ENCODE results near the gene CELF1. TPM values are rescaled to one million over a fixed set of nuclear protein-coding genes. Genes with fewer than 3 reads are reported as not detected.

CELF1 gene
- total RNA-seq, 1 donor: 94.5 TPM

DNA sequence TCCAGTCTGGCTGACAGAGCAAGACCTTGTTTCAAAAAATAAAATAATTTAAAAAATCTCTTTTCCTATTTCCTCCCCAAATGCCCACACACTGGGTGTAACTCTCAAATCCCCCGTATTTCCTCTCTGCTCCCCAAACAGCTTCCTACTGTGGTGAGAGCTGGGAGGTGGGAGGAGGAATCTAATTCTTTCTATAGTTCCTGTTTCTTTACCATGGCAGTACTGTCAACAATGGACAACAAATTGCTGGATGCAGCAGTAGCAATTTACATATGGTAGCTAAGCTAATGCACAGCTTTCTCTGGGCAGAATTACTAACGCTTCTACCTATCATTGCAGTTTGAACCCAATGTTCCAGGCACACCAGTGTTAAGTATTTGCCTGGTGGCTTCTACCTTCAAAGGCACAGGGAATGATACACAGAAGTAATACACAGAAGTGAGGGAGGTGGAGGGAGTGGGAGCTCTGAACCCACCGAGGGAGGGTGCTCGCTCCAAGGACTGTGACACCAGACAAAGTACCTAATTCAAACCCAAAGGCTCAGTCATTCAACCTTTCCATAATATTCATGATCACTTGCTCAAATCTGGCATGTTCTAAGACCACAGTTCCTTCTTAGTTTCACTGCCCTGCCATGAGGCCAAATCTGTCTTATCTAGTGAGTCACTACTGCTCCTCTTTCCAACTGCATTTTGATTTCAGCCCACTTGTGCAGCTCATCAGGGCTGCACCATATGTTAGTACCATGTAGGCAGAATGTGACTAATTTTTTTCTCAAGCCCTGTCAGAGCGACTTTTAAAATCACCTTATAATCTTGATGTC, 37.9 kb downstream of the CELF1 start:
- peak in 2 of 3 donors; percentile 59 to 65 for DNase-seq (ENCODE audit: low read depth in 2 of 3, low spot score in 2 of 3)

DNA sequence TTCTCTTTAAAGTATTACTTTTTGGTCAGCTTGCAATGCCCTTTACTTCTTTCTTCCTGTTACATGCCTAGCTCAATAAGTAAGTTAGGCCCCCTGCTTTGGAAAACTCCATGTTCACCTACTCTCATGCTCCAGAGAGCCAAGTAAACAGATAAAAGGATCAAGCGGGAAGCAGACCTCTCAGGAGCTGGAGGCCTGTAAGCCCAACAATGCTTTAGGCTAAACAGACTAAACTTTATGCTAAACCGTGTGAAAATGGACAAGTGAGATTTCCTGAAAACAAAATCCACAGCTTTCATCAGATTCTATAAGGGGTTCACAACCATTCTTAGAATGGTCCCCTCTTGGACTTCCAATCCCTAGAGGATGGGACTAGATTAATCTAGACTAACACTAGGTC, 40.2 kb downstream of the CELF1 start:
- no peak for DNase-seq (ENCODE audit: low read depth in 2 of 3, low spot score in 2 of 3)

DNA sequence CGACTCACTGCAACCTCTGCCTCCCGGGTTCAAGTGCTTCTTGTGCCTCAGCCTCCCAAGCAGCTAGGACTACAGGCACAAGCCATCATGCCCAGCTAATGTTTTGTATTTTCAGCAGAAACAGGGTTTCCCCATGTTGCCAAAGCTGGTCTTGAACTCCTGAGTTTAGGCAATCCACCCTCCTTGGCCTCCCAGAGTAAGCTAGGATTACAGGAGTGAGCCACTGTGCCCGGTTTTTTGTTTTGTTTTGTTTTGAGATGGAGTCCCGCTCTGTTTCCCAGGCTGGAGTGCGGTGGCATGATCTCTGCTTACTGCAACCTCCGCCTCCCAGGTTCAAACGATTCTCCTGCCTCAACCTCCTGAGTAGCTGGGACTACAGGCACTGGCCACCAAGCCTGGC, 41.0 kb downstream of the CELF1 start:
- DNase-seq (ENCODE audit: low read depth in 2 of 3, low spot score in 2 of 3): no peak

DNA sequence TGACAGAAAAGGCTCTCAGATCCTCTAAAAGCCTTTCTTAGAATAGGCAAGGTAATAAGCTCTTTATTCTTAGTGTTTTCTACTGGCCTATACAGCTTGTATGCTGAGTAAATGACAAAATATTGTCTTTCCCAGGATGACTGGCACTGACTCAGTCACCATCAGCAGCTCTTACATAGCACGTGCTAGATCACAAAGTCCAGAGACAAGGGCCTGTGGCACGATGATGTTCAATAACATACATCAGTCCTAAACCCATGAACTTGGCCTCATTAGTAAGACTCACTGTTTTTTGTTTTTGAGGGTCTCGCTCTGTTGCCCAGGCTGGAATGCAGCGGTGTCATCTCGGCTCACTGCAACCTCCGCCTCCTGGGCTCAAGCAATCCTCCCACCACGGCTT, 42.7 kb downstream of the CELF1 start:
- DNase-seq (ENCODE audit: low read depth in 2 of 3, low spot score in 2 of 3): no peak

DNA sequence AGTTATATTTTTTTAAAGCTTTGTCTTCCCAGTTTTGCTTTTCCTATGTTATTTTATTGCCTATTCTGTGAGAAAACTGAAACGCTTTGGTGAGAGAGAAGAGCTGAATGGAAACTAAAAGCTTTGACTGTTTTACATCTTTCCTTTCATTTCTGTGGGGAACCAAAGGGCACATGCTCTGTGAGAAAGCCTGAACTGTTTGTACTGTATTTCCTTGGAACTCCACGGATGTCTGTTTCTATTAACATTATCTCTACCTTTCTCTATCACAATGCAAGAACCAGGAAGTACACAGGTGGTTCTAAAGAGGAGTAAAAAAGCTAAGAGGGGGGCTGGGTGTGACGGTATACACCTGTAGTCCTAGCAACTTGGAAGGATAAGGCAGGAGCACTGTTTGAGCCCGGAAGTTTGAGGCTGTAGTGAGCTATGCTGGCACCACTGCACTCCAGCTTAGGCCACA, 43.8 kb downstream of the CELF1 start:
- DNase-seq (ENCODE audit: low read depth in 2 of 3, low spot score in 2 of 3): no peak

DNA sequence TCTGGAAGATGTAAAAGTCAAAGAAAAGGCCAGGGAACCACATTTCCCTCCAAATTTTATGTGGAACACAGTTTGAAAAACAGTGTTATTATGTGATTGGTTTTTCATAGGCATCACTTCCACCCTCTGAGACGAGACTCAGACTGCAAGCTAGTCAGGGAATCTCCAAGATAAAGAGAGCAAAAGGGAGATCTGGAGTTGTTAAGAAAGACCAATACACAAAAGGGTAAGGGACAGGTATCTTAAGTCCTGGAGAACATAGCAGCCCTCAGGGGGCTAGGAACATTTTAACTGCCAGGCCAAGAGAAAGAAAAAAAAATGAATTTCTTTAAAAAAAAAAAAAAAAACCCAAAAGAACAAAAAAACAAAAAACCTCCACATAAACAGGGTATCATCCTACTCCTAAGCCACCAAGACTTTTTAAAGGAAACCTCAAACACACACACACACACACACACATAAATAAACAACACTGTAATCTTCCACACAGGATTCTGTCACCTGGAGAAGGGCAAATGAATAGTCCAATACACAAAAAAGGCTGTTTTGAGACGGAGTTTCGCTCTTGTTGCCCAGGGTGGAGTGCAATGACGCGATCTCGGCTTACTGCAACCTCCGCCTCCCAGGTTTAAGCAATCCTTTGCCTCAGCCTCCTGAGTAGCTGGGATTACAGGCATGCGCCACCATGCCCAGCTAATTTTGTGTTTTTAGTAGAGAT, 44.5 kb downstream of the CELF1 start:
- no peak for DNase-seq (ENCODE audit: low read depth in 2 of 3, low spot score in 2 of 3)

DNA sequence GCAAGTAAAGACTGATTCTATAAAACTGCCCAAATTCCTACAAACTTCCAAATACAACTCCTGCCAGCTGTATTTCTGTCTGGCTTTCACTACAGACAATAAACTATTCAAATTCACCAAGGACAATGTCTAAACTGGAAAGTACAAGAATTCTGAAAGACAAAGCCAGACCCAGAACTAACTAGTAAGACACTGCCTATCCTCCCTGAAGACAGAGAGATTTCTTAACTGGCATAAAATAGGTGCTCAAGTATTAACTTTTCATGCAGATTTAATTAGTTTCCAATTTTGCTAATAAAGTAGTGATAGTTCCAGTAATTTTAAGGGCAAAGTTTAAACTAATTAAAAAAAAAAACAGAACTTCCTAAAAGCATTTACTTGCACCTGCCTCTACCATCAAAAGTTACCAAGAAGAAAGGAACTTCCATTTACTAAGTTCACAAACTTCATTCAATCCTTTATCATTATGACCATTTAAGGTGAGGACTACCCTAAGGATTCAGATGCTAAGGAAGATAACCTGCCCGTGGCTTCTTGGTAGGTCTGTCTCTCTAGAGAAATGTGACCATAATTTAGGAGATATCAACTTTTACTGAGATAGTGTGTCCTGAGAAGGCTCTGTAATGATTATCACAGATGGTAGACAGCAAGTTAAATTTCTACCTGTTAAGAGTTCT, 45.2 kb downstream of the CELF1 start:
- DNase-seq (ENCODE audit: low read depth in 2 of 3, low spot score in 2 of 3): no peak

DNA sequence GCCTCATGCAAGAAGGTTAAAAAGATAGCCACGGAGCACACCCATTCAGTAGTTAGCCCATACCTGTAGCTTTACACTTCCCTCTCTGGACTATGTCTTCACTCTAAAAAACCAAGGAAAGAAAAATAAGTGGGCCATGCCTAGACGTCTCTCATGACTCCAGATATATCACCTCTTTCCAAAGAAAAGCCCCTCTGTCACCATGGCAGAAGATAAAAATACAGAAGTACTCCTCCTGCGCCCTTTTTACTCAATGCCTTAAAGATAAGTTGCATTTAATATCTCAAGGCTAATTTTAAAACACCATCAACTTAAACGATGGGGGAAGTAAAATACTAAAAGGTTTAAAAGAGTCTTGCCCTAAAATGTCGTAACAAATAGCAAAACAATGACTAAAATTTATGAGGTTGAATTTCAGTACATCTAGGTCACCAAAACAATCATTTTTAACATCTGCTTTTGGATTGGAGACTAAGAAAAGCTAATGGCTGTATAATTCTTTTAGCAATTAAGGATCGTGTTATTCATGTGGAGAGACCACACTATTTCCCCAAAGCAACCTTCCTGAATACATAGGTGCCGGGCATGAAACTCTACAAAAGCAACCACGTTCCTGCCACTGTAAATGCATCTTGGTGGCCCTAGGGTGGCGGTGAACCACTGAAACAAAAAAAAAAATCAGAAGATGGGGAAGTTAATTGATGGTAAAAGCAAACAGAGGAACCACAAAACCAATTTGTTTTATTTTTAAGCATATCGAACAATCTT, 46.0 kb downstream of the CELF1 start:
- peak in 1 of 3 donors; percentile 60 for DNase-seq (ENCODE audit: low read depth in 2 of 3, low spot score in 2 of 3)

DNA sequence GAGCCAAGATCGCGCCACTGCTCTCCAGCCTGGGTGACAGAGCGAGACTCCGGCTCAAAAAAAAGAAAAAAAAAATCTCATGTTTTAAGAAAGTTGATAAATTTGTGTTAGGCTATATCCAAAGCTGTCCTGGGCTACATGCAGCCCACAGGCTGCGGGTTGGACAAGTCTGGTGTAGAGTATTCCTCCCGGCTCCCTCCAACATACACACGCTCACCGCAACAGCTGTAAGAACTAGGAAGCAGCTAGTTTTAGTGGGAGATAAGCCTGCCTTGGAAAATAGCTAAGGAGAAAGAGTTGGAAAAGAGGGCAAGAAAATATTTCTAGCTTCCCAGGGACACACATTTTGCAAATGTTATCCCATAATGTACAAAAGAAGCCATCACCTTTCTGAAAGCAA, 46.6 kb downstream of the CELF1 start:
- DNase-seq (ENCODE audit: low read depth in 2 of 3, low spot score in 2 of 3): no peak

DNA sequence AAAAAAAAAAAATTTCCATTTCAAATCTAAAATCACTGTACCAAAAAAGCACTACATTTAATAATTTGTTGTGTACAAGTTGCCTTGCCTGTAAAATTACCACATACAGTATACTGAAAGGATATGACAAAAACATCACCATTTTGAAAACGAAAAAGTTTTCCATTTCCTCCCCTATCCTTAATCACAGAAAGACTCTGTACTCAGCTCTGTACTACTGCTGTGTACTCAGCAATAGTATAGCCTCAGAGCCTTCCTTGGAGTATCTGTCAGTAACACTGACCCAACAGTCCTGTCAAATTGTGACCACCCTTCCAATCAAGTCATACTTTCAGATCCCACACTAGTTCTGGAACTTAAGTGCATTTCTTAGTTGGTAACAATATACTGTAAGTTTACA, 48.0 kb downstream of the CELF1 start:
- DNase-seq (ENCODE audit: low read depth in 2 of 3, low spot score in 2 of 3): no peak

DNA sequence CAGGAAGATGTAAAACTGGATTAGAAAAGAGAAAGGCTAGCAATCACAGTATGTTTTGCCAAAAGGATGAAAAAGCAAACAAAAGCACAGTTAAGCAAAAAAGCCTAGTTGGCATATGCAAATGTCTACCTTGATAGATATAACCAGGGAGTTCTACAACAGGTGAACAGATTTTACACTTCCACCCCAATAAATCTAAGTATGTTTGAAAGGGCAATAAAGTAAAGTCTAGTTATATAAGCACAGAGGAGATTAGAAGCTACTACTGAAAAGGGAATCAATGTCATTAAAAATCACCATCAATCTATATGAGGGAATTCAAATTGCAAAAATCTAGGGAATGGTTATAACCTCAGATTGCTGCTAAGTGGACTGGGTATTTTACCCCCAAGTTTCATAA, 49.7 kb downstream of the CELF1 start:
- DNase-seq (ENCODE audit: low read depth in 2 of 3, low spot score in 2 of 3): no peak

DNA sequence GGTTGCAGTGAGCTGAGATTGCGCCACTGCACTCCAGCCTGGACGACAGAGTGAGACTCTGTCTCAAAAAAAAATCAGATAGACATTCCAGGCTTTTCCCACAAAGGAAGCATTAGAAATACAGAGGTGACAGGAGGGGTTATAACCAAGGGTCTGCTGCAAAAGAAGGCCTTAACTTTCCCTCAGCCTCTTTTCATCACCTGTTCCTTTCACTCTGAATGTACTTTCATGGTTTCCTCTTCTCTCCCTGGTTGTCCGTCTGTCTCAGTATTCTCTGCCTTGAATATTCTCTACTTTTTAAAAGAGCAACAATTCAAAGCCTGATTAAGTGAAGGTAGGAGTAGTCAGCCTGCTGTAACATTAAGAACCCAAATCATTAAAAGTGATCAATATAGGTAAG, 50.2 kb downstream of the CELF1 start:
- no peak for DNase-seq (ENCODE audit: low read depth in 2 of 3, low spot score in 2 of 3)

DNA sequence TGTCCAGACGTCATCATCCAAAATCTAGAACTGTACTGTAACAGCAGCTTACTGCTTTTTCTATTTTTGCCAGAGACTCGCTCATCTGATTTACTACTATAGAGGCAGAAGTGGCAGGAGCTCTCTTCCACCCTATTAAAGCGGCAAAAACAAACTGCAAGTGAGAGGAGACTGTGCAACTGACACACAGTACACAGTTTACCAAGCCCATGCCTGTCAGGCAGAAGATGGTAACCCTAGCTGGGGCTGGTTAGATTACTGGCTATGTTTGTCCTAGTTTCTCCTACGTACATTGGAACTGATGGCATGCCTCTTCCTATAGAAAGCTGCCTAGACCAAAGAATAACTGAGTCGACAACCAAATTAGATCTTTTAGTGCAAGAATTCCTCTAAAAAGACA, 51.8 kb downstream of the CELF1 start:
- no peak for DNase-seq (ENCODE audit: low read depth in 2 of 3, low spot score in 2 of 3)

DNA sequence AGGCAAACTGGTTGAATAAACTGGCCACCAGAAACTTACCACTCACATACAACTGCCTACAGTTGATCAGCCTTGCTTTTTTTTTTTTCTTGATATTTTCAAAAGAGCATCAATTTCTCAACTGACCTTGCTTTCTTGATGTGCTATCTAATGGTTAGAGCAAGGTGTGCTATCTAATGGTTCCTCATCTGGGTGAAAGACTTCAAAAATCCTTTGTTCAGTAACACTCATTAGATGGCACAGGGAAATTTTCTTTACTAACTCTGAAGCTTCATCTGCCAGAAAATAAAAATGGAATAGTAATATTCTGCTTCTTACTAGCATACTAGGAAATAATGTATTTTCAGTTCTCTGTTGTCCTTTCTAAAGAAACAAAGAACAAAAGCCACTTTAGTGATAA, 52.8 kb downstream of the CELF1 start:
- no peak for DNase-seq (ENCODE audit: low read depth in 2 of 3, low spot score in 2 of 3)

DNA sequence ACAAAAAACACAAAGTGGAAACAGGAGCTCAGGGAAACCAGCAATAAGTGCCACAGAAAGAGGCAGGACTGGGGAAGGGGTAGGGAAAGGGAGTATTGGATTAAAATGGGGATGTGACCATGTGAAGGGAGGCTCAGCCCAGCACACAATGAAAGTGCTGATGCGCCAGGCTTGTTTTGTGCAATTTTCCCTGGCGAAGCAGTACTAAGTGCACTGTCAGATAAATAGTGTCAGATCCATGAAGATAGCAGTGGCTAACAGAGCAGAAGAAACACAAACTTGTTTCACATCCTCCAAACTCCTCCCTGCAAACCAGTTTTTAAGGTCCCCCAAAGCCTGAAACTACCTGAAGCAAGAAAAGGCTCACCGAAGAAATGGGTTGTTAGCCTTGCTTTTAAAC, 53.3 kb downstream of the CELF1 start:
- DNase-seq (ENCODE audit: low read depth in 2 of 3, low spot score in 2 of 3): no peak

DNA sequence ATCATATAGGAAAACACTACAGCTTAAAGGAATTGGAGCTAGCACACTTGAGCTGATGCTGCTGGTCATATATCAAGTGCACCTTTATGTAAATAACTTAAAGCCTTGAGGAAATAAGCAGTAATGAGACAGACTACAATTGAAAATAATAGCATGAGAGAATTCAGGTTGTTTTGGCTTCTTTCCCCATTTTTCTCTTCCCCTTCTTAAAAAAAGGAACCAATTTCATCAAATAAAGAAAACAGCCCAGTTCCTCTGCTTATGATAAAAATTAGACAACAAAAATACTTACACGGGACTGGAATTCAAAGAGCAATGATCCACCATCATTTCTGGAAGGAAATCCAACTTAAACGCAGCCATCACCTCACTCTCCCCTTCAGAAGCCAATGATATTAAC, 53.8 kb downstream of the CELF1 start:
- DNase-seq (ENCODE audit: low read depth in 2 of 3, low spot score in 2 of 3): peak in 1 of 3 donors; percentile 38

DNA sequence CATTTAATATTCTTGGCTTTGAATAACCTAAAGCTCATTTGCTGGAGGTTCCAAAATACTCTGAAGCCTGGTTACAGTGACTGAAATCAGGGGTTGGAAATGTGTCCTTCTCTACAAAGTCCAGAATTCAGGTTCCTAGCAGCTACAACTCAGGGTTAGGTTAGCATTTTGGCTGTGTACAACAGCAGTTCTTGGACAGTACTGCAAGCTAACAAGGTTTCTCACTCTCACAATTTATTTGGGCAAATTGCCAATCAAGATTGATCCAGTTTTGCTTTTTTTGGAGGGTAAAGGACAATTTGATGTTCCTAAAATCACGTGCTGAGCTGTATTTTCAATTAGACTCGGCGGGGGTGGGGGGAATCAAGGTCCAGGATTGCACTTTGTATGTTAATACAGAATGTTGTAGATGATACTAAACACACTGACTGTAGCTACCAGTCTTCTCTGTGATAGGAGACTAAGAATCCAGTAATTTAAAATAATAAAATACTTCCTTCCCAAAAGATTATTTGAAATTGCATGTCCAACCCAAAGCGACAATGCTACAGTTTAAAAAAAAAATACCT, 54.3 kb downstream of the CELF1 start:
- DNase-seq (ENCODE audit: low read depth in 2 of 3, low spot score in 2 of 3): no peak

DNA sequence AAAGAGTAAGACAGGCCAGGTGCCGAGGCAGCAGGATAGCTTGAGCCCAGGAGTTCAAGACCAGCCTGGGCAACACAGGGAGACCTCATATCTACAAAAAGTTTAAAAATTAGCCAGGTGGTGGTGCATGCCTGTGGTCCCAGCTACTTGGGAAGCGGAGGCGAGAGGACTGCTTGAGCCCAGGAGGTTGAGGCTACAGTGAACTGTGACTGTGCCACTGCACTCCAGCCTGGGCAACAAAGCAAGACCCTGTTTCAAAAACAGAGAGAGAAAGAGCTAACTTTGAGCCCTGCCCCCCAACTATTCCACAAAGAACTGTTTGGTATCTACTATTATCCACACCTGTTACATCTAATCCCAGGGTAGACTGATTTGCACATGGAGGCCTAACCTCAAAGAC, 54.8 kb downstream of the CELF1 start:
- DNase-seq (ENCODE audit: low read depth in 2 of 3, low spot score in 2 of 3): no peak

DNA sequence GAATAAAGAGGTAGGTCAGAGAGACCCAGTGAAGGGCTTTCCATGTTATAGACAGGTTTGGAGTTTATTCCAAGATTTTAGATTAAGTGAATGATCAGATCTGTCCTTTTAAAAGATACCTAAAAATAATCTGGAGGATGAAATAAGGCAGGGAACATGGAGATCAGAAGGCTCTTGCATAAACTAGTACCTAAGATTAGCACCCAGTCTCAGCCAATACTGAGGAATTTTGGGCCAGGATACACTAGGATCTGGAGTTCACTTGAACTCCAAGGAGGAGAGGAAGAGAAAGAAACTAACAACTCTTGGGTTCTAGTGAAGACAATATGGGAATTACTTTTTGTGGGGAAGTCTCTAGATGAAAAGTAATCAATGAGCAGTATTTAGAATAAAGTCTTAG, 56.1 kb downstream of the CELF1 start:
- DNase-seq (ENCODE audit: low read depth in 2 of 3, low spot score in 2 of 3): no peak

DNA sequence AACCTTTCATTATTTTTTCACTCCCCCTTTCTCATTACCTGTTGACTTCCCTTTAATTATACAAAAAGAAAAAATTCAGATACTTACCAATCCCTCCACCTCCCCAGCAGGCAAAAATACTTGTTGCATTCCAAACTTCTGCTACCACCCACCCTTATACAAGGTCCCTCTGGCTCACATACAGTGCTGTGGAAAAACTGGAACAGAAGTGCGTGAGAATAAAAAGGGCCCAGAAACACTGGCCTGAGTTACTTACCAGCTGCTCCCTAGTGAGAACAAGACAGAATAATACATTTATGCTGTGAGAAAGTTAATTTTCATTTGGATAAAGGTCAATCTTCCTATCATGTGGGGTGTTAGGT, 57.1 kb downstream of the CELF1 start:
- no peak for DNase-seq (ENCODE audit: low read depth in 2 of 3, low spot score in 2 of 3)
